Neural progenitor cell (in vitro differentiated cells): Measurements from ENCODE around the gene ASIC2.

ENCODE experiments used
- EZH2 ChIP-seq: fragments of 200-600 bp; sonication (generic); IDR thresholded peaks from 2 replicates; pipeline ENCODE4 v1.6.1; 2017; ENCODE audit warnings: antibody characterized with exemption, mild to moderate bottlenecking, moderate library complexity
- EZH2phosphoT487 ChIP-seq: fragments of 200-600 bp; sonication (generic); IDR thresholded peaks from 2 replicates; pipeline ENCODE4 v1.6.1; 2017; ENCODE audit warnings: antibody characterized with exemption
- TF ChIP-seq, protein P1 (sequence below): fragments of 200-600 bp; sonication (generic); IDR thresholded peaks from 2 replicates; pipeline ENCODE4 v1.5.1; 2017; ENCODE audit warnings: antibody characterized with exemption, mild to moderate bottlenecking

DNA sequence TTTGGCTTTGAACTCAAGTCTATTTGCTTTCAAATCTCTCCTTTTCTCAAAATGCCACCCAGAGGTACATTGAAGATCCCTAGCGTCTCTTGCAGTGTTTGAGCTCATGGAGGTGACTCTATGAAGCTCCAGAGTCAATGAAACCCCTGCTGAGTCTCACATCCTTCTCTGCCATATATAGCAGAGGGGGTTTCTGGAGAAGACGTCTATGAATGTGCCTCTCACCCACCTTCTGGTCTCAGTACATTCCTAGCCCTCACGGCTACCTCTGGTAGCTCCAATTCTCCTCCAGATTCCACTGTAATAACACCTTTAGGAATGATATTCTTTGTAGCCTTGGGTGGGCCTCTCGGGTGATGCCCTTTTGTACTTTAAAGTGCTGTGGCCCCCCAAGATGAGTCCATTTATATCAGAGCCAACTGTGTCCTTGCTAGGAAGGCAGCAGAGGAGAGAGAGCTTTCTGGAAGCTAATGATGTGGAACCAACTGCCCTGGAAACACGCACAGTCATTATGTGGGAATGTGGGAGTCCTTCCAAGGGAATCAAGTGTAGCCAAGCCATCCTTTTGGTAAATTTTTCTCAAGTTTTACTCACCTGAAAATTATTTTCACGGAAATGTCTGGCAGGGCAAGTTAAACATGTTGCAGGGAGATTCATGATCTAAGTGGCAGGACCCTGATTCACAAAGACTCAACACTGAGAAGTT is 123.4 kb downstream of the ASIC2 start:
- TF ChIP-seq, protein P1, sequence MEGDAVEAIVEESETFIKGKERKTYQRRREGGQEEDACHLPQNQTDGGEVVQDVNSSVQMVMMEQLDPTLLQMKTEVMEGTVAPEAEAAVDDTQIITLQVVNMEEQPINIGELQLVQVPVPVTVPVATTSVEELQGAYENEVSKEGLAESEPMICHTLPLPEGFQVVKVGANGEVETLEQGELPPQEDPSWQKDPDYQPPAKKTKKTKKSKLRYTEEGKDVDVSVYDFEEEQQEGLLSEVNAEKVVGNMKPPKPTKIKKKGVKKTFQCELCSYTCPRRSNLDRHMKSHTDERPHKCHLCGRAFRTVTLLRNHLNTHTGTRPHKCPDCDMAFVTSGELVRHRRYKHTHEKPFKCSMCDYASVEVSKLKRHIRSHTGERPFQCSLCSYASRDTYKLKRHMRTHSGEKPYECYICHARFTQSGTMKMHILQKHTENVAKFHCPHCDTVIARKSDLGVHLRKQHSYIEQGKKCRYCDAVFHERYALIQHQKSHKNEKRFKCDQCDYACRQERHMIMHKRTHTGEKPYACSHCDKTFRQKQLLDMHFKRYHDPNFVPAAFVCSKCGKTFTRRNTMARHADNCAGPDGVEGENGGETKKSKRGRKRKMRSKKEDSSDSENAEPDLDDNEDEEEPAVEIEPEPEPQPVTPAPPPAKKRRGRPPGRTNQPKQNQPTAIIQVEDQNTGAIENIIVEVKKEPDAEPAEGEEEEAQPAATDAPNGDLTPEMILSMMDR, result no peak
- TF ChIP-seq EZH2 (no peak), EZH2phosphoT487 (no peak)
